ENCODE data around the gene CORT. TPM values are rescaled to one million over a fixed set of nuclear protein-coding genes. Genes with fewer than 3 reads are reported as not detected.

CORT gene
- total RNA-seq, 1 experiment from 2014 or later, result not detected

GRCh38 chr1:10498231-10498630 is 48.4 kb downstream of the CORT start:
- Mint-ChIP-seq H3K4me3 (ENCODE audit: unreplicated experiment) (no peak overlapping the region), H3K27me3 (ENCODE audit: insufficient read depth, unreplicated experiment) (no peaks in the 10 kb centered on the region), H3K4me1 (ENCODE audit: low read depth, unreplicated experiment) (no peaks in the 10 kb centered on the region), H3K9me3 (ENCODE audit: unreplicated experiment) (no peaks in the 10 kb centered on the region), H3K36me3 (ENCODE audit: insufficient read depth, unreplicated experiment) (peaks cover 4% of the 10 kb centered on the region), H3K27ac (ENCODE audit: unreplicated experiment) (no peak overlapping the region)
- Histone ChIP-seq H3K36me3 (ENCODE audit: control insufficient read depth, insufficient read depth, low read length) (no peaks in the 10 kb centered on the region; the same call in 1 of the 2 replicates), H3K4me3 (ENCODE audit: low read depth, low read length) (no peak overlapping the region), H3K27me3 (replicated peaks; ENCODE audit: control insufficient read depth, insufficient read depth, low read length) (no peaks in the 10 kb centered on the region), H3K9me3 (no peaks in the 10 kb centered on the region), H3K4me1 (0 out of 2 replicates have a peak, but pooled peaks cover 7% of the 10 kb centered on the region)
- TF ChIP-seq CTCF (IDR thresholded peaks at IDR 0.05; ENCODE audit: insufficient read depth in 1 of 2, low read depth in 1 of 2, low read length in 1 of 2, severe bottlenecking in 1 of 2, unreplicated experiment in 1 of 2), result no peak
- CTCF ChIA-PET, result no interaction called here
- intact Hi-C loops (cut with micrococcal nuclease; ENCODE audit: unreplicated experiment), result no loop called here
- BruUV-seq (replicated peaks), result no TSS peak
- POLR2A ChIA-PET, result no interaction called here
- DNase-seq, result no peak

Other genes starting within 250 kb of the CORT start
- 41.1 and 43.6 TPM in 2 replicates for gene KIF1B, start 239.5 kb upstream of the CORT start, total RNA-seq (2022)
- gene PGD, start 51.0 kb upstream of the CORT start, total RNA-seq (2022), result 187 and 215 TPM in 2 replicates
- 20.1 and 23.1 TPM in 2 replicates for gene CENPS, start 19.6 kb upstream of the CORT start, total RNA-seq (2022)
- 80.2 and 80.4 TPM in 2 replicates for gene DFFA, start 22.5 kb downstream of the CORT start, total RNA-seq (2022)
- 19.9 and 22.2 TPM in 2 replicates for gene PEX14, start 24.9 kb downstream of the CORT start, total RNA-seq (2022)